NCI-H1417 (cell line): ENCODE measurements around the gene WDFY4.

Source experiments
- DNase-seq, 3 experiments: peaks; one replicate each; lab custom pipeline; 2025; lab: John Stamatoyannopoulos, UW

The WDFY4 gene

GRCh38 chr10:48744587-48744986, 59.9 kb downstream of the WDFY4 start:
- no peak for DNase-seq

- no peak for DNase-seq
Observed at GRCh38 chr10:48745662-48746245, 61.1 kb downstream of the WDFY4 start.

GRCh38 chr10:48748573-48748972, 63.9 kb downstream of the WDFY4 start:
- no peak for DNase-seq

- no peak for DNase-seq
Observed at GRCh38 chr10:48749254-48749787, 64.6 kb downstream of the WDFY4 start.

GRCh38 chr10:48750019-48750418, 65.3 kb downstream of the WDFY4 start:
- DNase-seq, result no peak

- no peak for DNase-seq
Observed at GRCh38 chr10:48750991-48751390, 66.3 kb downstream of the WDFY4 start.

- no peak for DNase-seq
Observed at GRCh38 chr10:48751730-48752129, 67.1 kb downstream of the WDFY4 start.

- no peak for DNase-seq
Observed at GRCh38 chr10:48758411-48758810, 73.7 kb downstream of the WDFY4 start.

- no peak for DNase-seq
Observed at GRCh38 chr10:48759113-48759901, 74.6 kb downstream of the WDFY4 start.

- peak in 1 of 3 experiments; percentile 5 for DNase-seq
Observed at GRCh38 chr10:48760983-48761382, 76.3 kb downstream of the WDFY4 start.

- no peak for DNase-seq
Observed at GRCh38 chr10:48762064-48763042, 77.7 kb downstream of the WDFY4 start.

- DNase-seq, result peak in 1 of 3 experiments; percentile 1
Observed at GRCh38 chr10:48763403-48763965, 78.8 kb downstream of the WDFY4 start.

GRCh38 chr10:48764486-48764885, 79.8 kb downstream of the WDFY4 start:
- DNase-seq, result no peak

GRCh38 chr10:48765039-48765438, 80.4 kb downstream of the WDFY4 start:
- no peak for DNase-seq

- DNase-seq, result no peak
Observed at GRCh38 chr10:48765527-48765926, 80.9 kb downstream of the WDFY4 start.

GRCh38 chr10:48767373-48768143, 82.9 kb downstream of the WDFY4 start:
- DNase-seq, result no peak

- no peak for DNase-seq
Observed at GRCh38 chr10:48768144-48768766, 83.6 kb downstream of the WDFY4 start.

- DNase-seq, result no peak
Observed at GRCh38 chr10:48768926-48769325, 84.3 kb downstream of the WDFY4 start.

- DNase-seq, result no peak
Observed at GRCh38 chr10:48769706-48770435, 85.2 kb downstream of the WDFY4 start.

GRCh38 chr10:48770561-48771089, 86.0 kb downstream of the WDFY4 start:
- DNase-seq, result no peak
